NK-92 treated with Interleukin-12 subunit alpha and Interleukin-12 subunit beta, amount 100 ng/mL, for 24 hours (cell line): Measurements from ENCODE around the gene HS6ST2.

Source experiments
- DNase-seq: peaks from one replicate; lab custom pipeline; 2025; lab: John Stamatoyannopoulos, UW

The HS6ST2 gene

GRCh38 chrX:132790329-132790728 lies 168.1 kb downstream of the HS6ST2 start:
- DNase-seq: no peak

GRCh38 chrX:132786217-132786616 lies 172.2 kb downstream of the HS6ST2 start:
- no peak for DNase-seq

- no peak for DNase-seq
Measured at GRCh38 chrX:132778917-132779316, 179.5 kb downstream of the HS6ST2 start.

- no peak for DNase-seq
Measured at GRCh38 chrX:132776486-132777210, 181.8 kb downstream of the HS6ST2 start.

GRCh38 chrX:132775263-132775823 lies 183.1 kb downstream of the HS6ST2 start:
- no peak for DNase-seq

- DNase-seq: no peak
Measured at GRCh38 chrX:132774010-132774714, 184.3 kb downstream of the HS6ST2 start.

GRCh38 chrX:132769609-132770008 lies 188.8 kb downstream of the HS6ST2 start:
- no peak for DNase-seq

- no peak for DNase-seq
Measured at GRCh38 chrX:132766452-132766851, 192.0 kb downstream of the HS6ST2 start.

GRCh38 chrX:132763528-132763927 lies 194.9 kb downstream of the HS6ST2 start:
- no peak for DNase-seq

- DNase-seq: no peak
Measured at GRCh38 chrX:132758759-132759158, 199.7 kb downstream of the HS6ST2 start.

- DNase-seq: no peak
Measured at GRCh38 chrX:132757066-132757623, 201.3 kb downstream of the HS6ST2 start.

GRCh38 chrX:132756439-132756838 lies 202.0 kb downstream of the HS6ST2 start:
- DNase-seq: no peak

- DNase-seq: no peak
Measured at GRCh38 chrX:132751063-132751690, 207.3 kb downstream of the HS6ST2 start.

GRCh38 chrX:132750331-132751062 lies 207.9 kb downstream of the HS6ST2 start:
- DNase-seq: no peak

- no peak for DNase-seq
Measured at GRCh38 chrX:132749406-132749805, 209.0 kb downstream of the HS6ST2 start.

GRCh38 chrX:132748909-132749308 lies 209.5 kb downstream of the HS6ST2 start:
- DNase-seq: no peak

GRCh38 chrX:132748268-132748667 lies 210.2 kb downstream of the HS6ST2 start:
- no peak for DNase-seq

GRCh38 chrX:132745593-132745992 lies 212.8 kb downstream of the HS6ST2 start:
- no peak for DNase-seq

- DNase-seq: no peak
Measured at GRCh38 chrX:132744470-132744869, 214.0 kb downstream of the HS6ST2 start.

GRCh38 chrX:132743086-132743485 lies 215.3 kb downstream of the HS6ST2 start:
- no peak for DNase-seq

GRCh38 chrX:132742246-132742645 lies 216.2 kb downstream of the HS6ST2 start:
- DNase-seq: no peak

- DNase-seq: no peak
Measured at GRCh38 chrX:132741689-132742088, 216.7 kb downstream of the HS6ST2 start.
